Smooth muscle cell (in vitro differentiated cells): ENCODE measurements around the gene RAPGEF6. TPM values are rescaled to one million over a fixed set of nuclear protein-coding genes. Genes with fewer than 3 reads are reported as not detected.
"Not testable (repeated sequence)": the region's sequence is repeated elsewhere in the genome, so short reads cannot be mapped to it uniquely, and the experiment has no call there.

Source experiments
- DNase-seq: peaks from one replicate; lab custom pipeline; 2025; ENCODE audit not compliant: unreplicated experiment; lab: John Stamatoyannopoulos, UW
- H2AFZ ChIP-seq: fragments of 200-600 bp; sonication (generic); 2 replicates; pipeline ENCODE4 v1.6.0; 2016; ENCODE audit warnings: antibody characterized with exemption, low read depth, mild to moderate bottlenecking
- H3F3A ChIP-seq: fragments of 200-600 bp; sonication (generic); 2 replicates; pipeline ENCODE4 v1.6.0; 2017; ENCODE audit warnings: antibody characterized with exemption, low read depth
- H3K27ac ChIP-seq: fragments of 200-600 bp; sonication (generic); 2 replicates; pipeline ENCODE4 v1.5.1; 2016; ENCODE audit warnings: low read depth, mild to moderate bottlenecking
- H3K27me3 ChIP-seq: fragments of 200-600 bp; sonication (generic); 2 replicates; pipeline ENCODE4 v1.6.1; 2016; ENCODE audit warnings: low read depth, mild to moderate bottlenecking
- H3K36me3 ChIP-seq: fragments of 200-600 bp; sonication (generic); 2 replicates; pipeline ENCODE4 v1.5.1; 2016; ENCODE audit warnings: low read depth
- H3K4me1 ChIP-seq: fragments of 200-600 bp; sonication (generic); 2 replicates; pipeline ENCODE4 v1.5.1; 2016; ENCODE audit warnings: low read depth
- H3K4me2 ChIP-seq: fragments of 200-600 bp; sonication (generic); 2 replicates; pipeline ENCODE4 v1.6.0; 2016; ENCODE audit warnings: mild to moderate bottlenecking
- H3K4me3 ChIP-seq: fragments of 200-600 bp; sonication (generic); 2 replicates; pipeline ENCODE4 v1.5.1; 2016; ENCODE audit warnings: mild to moderate bottlenecking
- H3K79me2 ChIP-seq: fragments of 200-600 bp; sonication (generic); 2 replicates; pipeline ENCODE4 v1.6.0; 2016; ENCODE audit warnings: low read depth, mild to moderate bottlenecking
- H3K9ac ChIP-seq: fragments of 200-600 bp; sonication (generic); 2 replicates; pipeline ENCODE4 v1.6.0; 2016; ENCODE audit warnings: low read depth
- H3K9me3 ChIP-seq: fragments of 200-600 bp; sonication (generic); replicated peaks from 2 replicates; pipeline ENCODE4 v1.5.1; 2016; ENCODE audit warnings: low read depth
- H4K20me1 ChIP-seq: fragments of 200-600 bp; sonication (generic); 2 replicates; pipeline ENCODE4 v1.6.0; 2016; ENCODE audit warnings: low read depth
- CTCF ChIP-seq: fragments of 200-600 bp; sonication (generic); IDR thresholded peaks from 2 replicates; pipeline ENCODE4 v1.5.1; 2017; ENCODE audit warnings: borderline replicate concordance, mild to moderate bottlenecking, antibody characterized with exemption; ENCODE audit not compliant: insufficient read depth, poor library complexity, severe bottlenecking
- WGBS: methylation state at CpG from one replicate; pipeline ENCODE4 v1.1.7; 2016; ENCODE audit warnings: low lambda C conversion rate; 5-methylcytosine and 5-hydroxymethylcytosine counted together
- polyA plus RNA-seq: library from polyadenylated mRNA; unstranded; fragments of >200 nt; fragmentation: Nextera tagmentation; extraction: Ambion mirVana; gene quantifications from 2 replicates; pipeline ENCODE4 v1.2.1, GENCODE V29; 2016
- total RNA-seq: library from RNA; depleted of rRNA; stranded (reverse); fragments of >200 nt; gene quantifications from 2 replicates; pipeline ENCODE4 v1.2.3, GENCODE V29; 2014

Gene RAPGEF6
- total and polyA plus RNA-seq, 2 experiments from 2014 or later, result 1.9 to 13.3 TPM

GRCh38 chr5:131628990-131629389 lies 6.0 kb downstream of the RAPGEF6 start:
- Histone ChIP-seq H3K4me2 (no peak overlapping the region), H3K4me3 (no peak overlapping the region), H3K79me2 (peaks cover 93% of the 10 kb centered on the region), H3F3A (no peaks in the 10 kb centered on the region), H3K36me3 (no peaks in the 10 kb centered on the region), H3K27ac (peak overlapping the region; percentile 37), H3K9ac (no peak overlapping the region), H2AFZ (no peak overlapping the region), H4K20me1 (peaks cover 19% of the 10 kb centered on the region), H3K27me3 (no peaks in the 10 kb centered on the region), H3K4me1 (peaks cover 5% of the 10 kb centered on the region), H3K9me3 (no peaks in the 10 kb centered on the region)
- no peak for TF ChIP-seq CTCF
- DNase-seq, result no peak
- 37% methylated on average over 1 of the region's 1 CpG for WGBS

GRCh38 chr5:131627207-131627865 lies 7.7 kb downstream of the RAPGEF6 start:
- 91% methylated on average over 4 of the region's 4 CpGs for WGBS
- Histone ChIP-seq H3K4me1 (no peaks in the 10 kb centered on the region), H3K4me3 (no peak overlapping the region), H3K9me3 (no peaks in the 10 kb centered on the region), H3K79me2 (peaks cover 82% of the 10 kb centered on the region), H3F3A (no peaks in the 10 kb centered on the region), H3K9ac (no peak overlapping the region), H2AFZ (no peak overlapping the region), H4K20me1 (peaks cover 17% of the 10 kb centered on the region), H3K27ac (no peak overlapping the region), H3K36me3 (no peaks in the 10 kb centered on the region), H3K27me3 (no peaks in the 10 kb centered on the region), H3K4me2 (no peak overlapping the region)
- TF ChIP-seq CTCF, result no peak
- no peak for DNase-seq

GRCh38 chr5:131622633-131623032 lies 12.4 kb downstream of the RAPGEF6 start:
- Histone ChIP-seq H3K27me3 (no peaks in the 10 kb centered on the region), H3F3A (no peaks in the 10 kb centered on the region), H3K79me2 (peaks cover 79% of the 10 kb centered on the region), H3K9me3 (no peaks in the 10 kb centered on the region), H3K9ac (no peak overlapping the region), H2AFZ (no peak overlapping the region), H3K4me1 (no peaks in the 10 kb centered on the region), H3K27ac (no peak overlapping the region), H3K36me3 (no peaks in the 10 kb centered on the region), H3K4me2 (no peak overlapping the region), H3K4me3 (no peak overlapping the region), H4K20me1 (peaks cover 23% of the 10 kb centered on the region)
- no peak for DNase-seq
- 57% methylated on average over 2 of the region's 2 CpGs for WGBS
- no peak for TF ChIP-seq CTCF

GRCh38 chr5:131621164-131621563 lies 13.9 kb downstream of the RAPGEF6 start:
- 98% methylated on average over 2 of the region's 2 CpGs for WGBS
- not testable (repeated sequence) for DNase-seq, H3K4me2 ChIP-seq, H3K27ac ChIP-seq, H2AFZ ChIP-seq, H3K4me3 ChIP-seq, H3K9ac ChIP-seq, H3K9me3 ChIP-seq, H3K4me1 ChIP-seq, H3K36me3 ChIP-seq, H3K27me3 ChIP-seq, H3F3A ChIP-seq
- H3K79me2 ChIP-seq, result peaks cover 79% of the 10 kb centered on the region
- peaks cover 29% of the 10 kb centered on the region for H4K20me1 ChIP-seq
